Kidney epithelial cell (primary cell): ENCODE results near the gene VASP. TPM values are rescaled to one million over a fixed set of nuclear protein-coding genes. Genes with fewer than 3 reads are reported as not detected.

Experiments
- DNase-seq: peaks from one replicate; pipeline ENCODE4 v3.0.0-alpha.2; 2010; ENCODE audit warnings: low read depth
- H3K27me3 ChIP-seq: 2 replicates; pipeline ENCODE4 v1.6.0; 2011; ENCODE audit warnings: low read length; ENCODE audit not compliant: control insufficient read depth, insufficient read depth
- H3K36me3 ChIP-seq: 2 replicates; pipeline ENCODE4 v1.5.1; 2011; ENCODE audit warnings: low read length; ENCODE audit not compliant: control insufficient read depth, insufficient read depth
- H3K4me3 ChIP-seq: 2 replicates; pipeline ENCODE4 v1.5.1; 2011; ENCODE audit warnings: low read depth, mild to moderate bottlenecking, control low read depth, low read length
- CTCF ChIP-seq: IDR thresholded peaks from 2 replicates; pipeline ENCODE4 v1.5.1; 2011; ENCODE audit warnings: mild to moderate bottlenecking, moderate library complexity, low read length, control low read depth, inconsistent platforms; ENCODE audit not compliant: insufficient read depth, poor library complexity, severe bottlenecking
- total RNA-seq: library from RNA; depleted of rRNA; stranded (reverse); fragments of >200 nt; gene quantifications from 2 replicates; pipeline ENCODE4 v1.2.3, GENCODE V29; 2015

Gene VASP
- total RNA-seq, 1 donor from 2014 or later = 228 TPM

DNA sequence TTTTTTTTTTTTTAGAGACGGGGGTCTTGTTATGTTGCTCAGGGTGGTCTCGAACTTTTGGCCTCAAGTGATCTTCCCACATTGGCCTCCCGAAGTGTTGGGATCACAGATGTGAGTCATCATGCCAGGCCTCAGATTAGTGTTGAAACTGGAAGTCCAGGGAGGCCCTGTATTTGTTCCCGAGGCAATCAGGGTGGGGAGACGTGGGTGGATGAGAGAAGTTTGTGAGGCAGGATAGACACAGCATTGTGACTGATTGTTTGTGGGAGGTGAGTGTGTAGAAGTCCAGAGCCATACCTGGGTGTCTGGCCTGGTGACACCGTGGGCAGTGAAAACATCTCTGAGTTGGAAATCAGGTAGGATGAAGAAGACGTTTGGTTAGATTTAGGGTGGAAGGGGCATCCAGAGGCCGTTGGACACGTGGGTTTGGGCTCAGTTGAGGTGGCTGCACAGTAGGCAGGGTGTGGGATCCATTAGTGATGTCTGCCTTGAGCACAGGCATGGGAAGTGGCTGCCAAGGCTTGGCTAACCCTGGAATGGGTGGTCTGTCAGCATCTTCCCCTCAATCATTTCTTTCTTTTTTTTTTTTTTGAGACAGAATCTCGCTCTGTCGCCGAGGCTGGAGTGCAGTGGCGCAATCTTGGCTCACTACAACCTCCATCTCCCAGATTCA, 22.9 kb upstream of the VASP start:
- Histone ChIP-seq H3K36me3 (no peaks in the 10 kb centered on the region), H3K27me3 (no peaks in the 10 kb centered on the region), H3K4me3 (no peak overlapping the region)
- no peak for DNase-seq
- no peak for TF ChIP-seq CTCF

DNA sequence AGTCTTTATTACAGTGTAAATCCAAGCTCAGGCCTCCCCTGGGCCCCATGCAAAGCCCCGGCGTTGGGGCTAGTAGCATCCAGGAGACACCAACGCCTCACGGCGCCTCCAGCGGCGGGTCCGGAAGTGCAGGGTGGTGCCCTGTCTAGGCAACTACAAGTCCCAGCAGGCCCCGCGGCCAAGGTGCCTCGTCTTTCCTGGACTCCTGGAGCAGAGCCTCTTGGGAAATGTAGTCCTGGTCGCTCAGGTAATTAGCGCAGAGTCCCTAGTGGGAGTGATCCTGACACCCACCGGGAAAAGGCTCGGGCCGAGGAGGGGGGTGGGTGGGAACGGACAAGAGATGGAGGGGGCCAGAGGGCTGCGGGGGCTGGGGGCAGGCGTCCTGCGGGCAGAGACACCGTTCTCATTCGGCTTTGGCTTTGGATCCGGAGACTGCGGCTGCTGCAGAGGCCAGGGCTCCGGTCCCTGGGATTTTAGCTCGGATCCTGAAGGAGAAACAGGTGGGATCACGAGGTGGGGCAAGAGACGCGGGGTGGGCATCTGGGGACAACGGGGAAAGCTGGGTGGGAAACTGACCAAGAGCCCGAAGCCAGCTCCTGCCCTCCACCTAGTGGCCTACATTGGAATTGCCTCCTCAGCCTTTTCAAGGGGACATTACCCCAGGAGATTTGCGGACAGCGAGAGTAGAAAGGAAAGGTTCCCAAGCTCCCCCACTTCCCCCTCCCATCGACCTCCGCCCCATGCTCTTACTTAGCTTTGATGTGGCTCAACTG, 21.8 kb upstream of the VASP start:
- Histone ChIP-seq H3K36me3 (no peaks in the 10 kb centered on the region), H3K27me3 (no peaks in the 10 kb centered on the region), H3K4me3 (peak overlapping the region; percentile 62)
- peak; percentile 95 for TF ChIP-seq CTCF
- peak; percentile 70 for DNase-seq

GRCh38 chr19:45488708-45489107, 18.6 kb upstream of the VASP start:
- no peaks in the 10 kb centered on the region for H3K27me3 ChIP-seq

DNA sequence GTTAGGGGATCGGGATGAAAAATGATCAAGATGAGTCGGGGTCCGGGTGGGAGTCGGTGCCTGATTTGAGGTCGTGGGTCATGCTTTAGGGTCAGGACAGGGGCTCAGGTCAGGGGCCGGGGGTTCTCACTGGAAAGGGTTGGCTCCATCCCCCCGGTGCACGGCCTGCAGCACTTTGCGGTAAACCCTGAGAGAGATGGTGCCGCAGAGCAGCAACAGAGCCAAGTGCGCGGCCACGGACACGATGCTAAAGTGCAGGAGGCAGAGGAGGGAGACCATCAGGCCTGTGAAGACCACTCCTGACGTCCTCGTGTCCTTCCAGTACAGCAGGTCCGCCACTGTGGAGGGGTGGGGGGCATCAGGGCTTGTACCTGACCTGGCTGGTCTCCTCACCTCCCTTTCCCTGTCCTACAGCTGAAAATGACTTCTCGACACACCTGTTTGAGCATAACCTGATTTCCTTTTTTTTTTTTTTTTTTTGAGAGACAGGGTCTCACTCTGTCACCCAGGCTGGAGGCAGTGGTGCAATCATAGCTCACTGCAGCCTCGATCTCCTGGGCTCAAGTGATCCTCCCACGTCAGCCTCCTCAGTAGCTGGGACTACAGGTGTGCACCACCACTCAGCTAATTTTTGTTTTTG, 17.9 kb upstream of the VASP start:
- no peak for DNase-seq
- TF ChIP-seq CTCF = no peak
- H3K36me3 ChIP-seq = no peaks in the 10 kb centered on the region

More at GRCh38 chr19:45488708-45489107, 18.6 kb upstream of the VASP start:
- H3K4me3 ChIP-seq = no peak overlapping the region
- no peak for DNase-seq
- no peak for TF ChIP-seq CTCF
- no peaks in the 10 kb centered on the region for H3K36me3 ChIP-seq

DNA sequence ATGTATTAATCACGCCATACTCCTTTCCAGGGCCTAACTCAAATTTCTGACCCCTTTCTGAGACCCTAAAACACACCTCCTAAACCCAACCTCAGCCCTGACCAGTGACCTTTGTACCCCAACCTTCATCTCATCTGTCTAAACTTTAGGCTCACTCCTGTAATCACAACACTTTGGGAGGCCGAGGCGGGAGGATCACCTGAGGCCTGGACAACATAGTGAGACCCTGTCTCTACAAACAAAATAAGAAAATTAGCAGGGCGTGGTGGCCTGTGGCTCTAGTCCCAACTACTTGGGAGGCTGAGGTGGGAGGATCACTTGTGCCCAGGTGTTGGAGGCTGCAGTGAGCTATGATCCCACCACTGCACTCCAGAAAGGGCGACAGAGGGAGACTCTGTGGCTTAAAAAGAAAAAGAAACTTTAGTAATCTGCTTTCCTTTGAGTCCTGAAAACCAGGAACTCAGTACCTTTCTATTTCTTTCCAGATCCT, 15.1 kb upstream of the VASP start:
- H3K36me3 ChIP-seq = no peaks in the 10 kb centered on the region
- no peak overlapping the region for H3K4me3 ChIP-seq
- no peak for DNase-seq
- H3K27me3 ChIP-seq = peaks cover under 1% of the 10 kb centered on the region
- TF ChIP-seq CTCF = no peak

More for the DNA sequence above, 17.9 kb upstream of the VASP start:
- H3K27me3 ChIP-seq = no peaks in the 10 kb centered on the region
- no peak overlapping the region for H3K4me3 ChIP-seq
